Caco-2 (cell line): ENCODE measurements around the gene KRTAP10-4. TPM values are rescaled to one million over a fixed set of nuclear protein-coding genes. Genes with fewer than 3 reads are reported as not detected.

Experiments used
- BruUV-seq: library from RNA; stranded (reverse); fragments of 400-500 nt; replicated peaks from 2 replicates; lab custom pipeline; 2021; lab: Mats Ljungman, UMichigan
- CTCF ChIA-PET: fragments of 300-600 bp; sonication (Branson Sonifier 250); formaldehyde crosslinking; loops from one replicate; lab custom pipeline; 2022; ENCODE audit warnings: antibody characterized with exemption; lab: Charles Lee
- POLR2A ChIA-PET: fragments of 300-600 bp; sonication (Branson Sonifier 250); formaldehyde crosslinking; loops from one replicate; lab custom pipeline; 2022; ENCODE audit warnings: antibody characterized with exemption; lab: Charles Lee
- DNase-seq, 2 experiments: peaks; one replicate each; pipeline versions ENCODE4 v3.0.0 to v3.0.0-alpha.2; 2020 to 2022
- H3K27me3 ChIP-seq: replicated peaks from 2 replicates; pipeline ENCODE4 v1.6.0; 2011; ENCODE audit warnings: low read length; ENCODE audit not compliant: control insufficient read depth, insufficient read depth
- H3K36me3 ChIP-seq: 2 replicates; pipeline ENCODE4 v1.5.1; 2011; ENCODE audit warnings: low read length; ENCODE audit not compliant: control insufficient read depth, insufficient read depth
- H3K4me1 ChIP-seq: fragments of 250-450 bp; sonication (Bioruptor Pico); 2 replicates; pipeline ENCODE4 v1.5.1; 2020; ENCODE audit warnings: mild to moderate bottlenecking
- H3K4me3 ChIP-seq: 2 replicates; pipeline ENCODE4 v1.5.1; 2011; ENCODE audit warnings: low read depth, mild to moderate bottlenecking, control low read depth, low read length
- H3K9me3 ChIP-seq: fragments of 250-450 bp; sonication (Bioruptor Pico); 2 replicates; pipeline ENCODE4 v1.5.1; 2020; ENCODE audit warnings: mild to moderate bottlenecking, moderate library complexity
- H3K27ac Mint-ChIP-seq: one replicate; pipeline ENCODE4 v1.8.0; 2022; ENCODE audit warnings: mixed read lengths; ENCODE audit not compliant: unreplicated experiment
- H3K27me3 Mint-ChIP-seq: one replicate; pipeline ENCODE4 v1.8.0; 2022; ENCODE audit warnings: mixed read lengths; ENCODE audit not compliant: insufficient read depth, unreplicated experiment
- H3K36me3 Mint-ChIP-seq: one replicate; pipeline ENCODE4 v1.8.0; 2022; ENCODE audit warnings: mild to moderate bottlenecking, mixed read lengths; ENCODE audit not compliant: insufficient read depth, unreplicated experiment
- H3K4me1 Mint-ChIP-seq: one replicate; pipeline ENCODE4 v1.8.0; 2022; ENCODE audit warnings: low read depth, mixed read lengths; ENCODE audit not compliant: unreplicated experiment
- H3K4me3 Mint-ChIP-seq: one replicate; pipeline ENCODE4 v1.8.0; 2022; ENCODE audit warnings: mild to moderate bottlenecking, moderate library complexity, mixed read lengths; ENCODE audit not compliant: unreplicated experiment
- H3K9me3 Mint-ChIP-seq: one replicate; pipeline ENCODE4 v1.8.0; 2022; ENCODE audit warnings: mixed read lengths; ENCODE audit not compliant: unreplicated experiment
- intact Hi-C: fragments of 100-400 bp; cut with micrococcal nuclease; formaldehyde crosslinking; loops from one replicate; pipeline ENCODE4 v1.10.0; 2022; ENCODE audit not compliant: unreplicated experiment
- total RNA-seq: library from RNA; stranded (reverse); gene quantifications from 2 replicates; pipeline ENCODE4 v1.2.3, GENCODE V29; 2022
- TF ChIP-seq, protein P1 (sequence below), 2 experiments: fragments of 200-600 bp in 1 of 2; IDR thresholded peaks; 1 replicate in 1 of 2; 2 replicates in 1 of 2; pipeline versions ENCODE4 v1.5.1 to v1.8.0; 2011 to 2022; ENCODE audit warnings: antibody characterized with exemption in 1 of 2, control low read depth in 1 of 2, inconsistent platforms in 1 of 2, low read depth in 1 of 2, low read length in 1 of 2, mild to moderate bottlenecking in 1 of 2, moderate library complexity in 1 of 2; ENCODE audit not compliant: insufficient read depth in 1 of 2, severe bottlenecking in 1 of 2, unreplicated experiment in 1 of 2

The KRTAP10-4 gene
- total RNA-seq, 1 experiment from 2014 or later = not detected

DNA sequence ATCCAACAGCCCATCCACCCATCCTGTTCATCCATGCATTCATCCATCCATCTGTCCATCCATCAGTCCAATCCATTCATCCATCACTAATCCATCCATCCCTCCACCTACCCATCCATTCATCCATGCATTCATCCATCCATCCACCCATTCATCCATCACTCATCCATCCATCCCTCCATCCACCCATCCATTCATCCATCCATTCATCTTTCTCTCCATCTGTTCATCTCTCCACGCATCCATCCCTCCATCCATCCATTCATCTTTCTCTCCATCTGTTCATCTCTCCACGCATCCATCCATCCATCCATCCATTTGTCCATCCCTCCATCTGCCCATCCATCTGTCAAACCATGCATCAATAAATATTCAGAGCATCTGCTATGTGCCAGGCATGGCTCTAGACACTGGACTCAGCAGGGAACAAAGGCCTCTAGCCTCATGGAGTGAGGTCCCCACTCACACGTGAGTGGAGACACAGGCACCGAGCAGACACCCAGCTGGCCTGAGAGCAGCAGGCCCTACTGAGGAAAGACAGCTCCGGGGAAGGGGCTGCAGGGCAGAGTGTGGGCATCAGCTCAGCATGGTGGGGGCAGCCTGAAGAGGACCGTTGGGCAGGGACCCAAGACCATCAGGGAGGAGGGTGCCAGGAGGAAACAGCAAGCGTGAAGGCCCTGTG lies 43.2 kb upstream of the KRTAP10-4 start:
- DNase-seq = no peak
- no TSS peak for BruUV-seq
- no peaks in the 10 kb centered on the region for H3K4me1 Mint-ChIP-seq

DNA sequence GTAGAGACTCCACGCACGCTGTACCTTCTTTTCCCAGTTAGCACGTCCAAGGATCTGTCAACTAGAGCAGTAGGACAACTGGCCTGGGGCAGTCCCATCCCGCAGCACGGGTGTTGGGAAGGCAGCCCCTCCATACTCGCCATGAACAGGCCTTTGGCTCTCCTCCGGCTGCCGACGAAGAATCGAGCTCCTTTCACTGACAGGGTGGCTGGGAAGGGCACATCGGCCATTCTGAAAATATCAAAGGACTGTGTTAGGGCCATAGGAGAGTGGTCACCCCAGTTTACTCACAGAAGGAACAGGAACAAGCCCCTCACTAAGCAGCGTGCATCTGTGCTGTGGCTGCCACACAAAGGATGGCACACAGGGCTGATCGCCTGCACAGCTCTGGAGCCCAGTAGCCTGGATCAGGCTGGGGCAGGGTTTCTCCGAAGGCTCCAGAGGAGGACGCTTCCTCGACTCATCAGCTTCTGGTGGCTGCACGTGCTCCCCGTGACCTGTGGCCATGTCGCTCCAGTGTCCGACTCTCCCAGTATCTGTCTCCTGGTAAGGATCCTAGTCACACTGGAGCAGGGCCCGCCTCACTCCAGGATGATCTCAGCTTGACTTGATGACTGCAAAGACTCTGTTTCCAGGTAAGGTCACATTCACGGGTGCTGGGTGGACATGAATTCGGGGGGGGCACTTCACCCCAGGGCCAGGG lies 42.5 kb upstream of the KRTAP10-4 start:
- Mint-ChIP-seq H3K27ac (no peak overlapping the region), H3K9me3 (no peaks in the 10 kb centered on the region), H3K36me3 (no peaks in the 10 kb centered on the region), H3K27me3 (peaks cover 6% of the 10 kb centered on the region), H3K4me1 (no peaks in the 10 kb centered on the region), H3K4me3 (no peak overlapping the region)
- Histone ChIP-seq H3K9me3 (no peaks in the 10 kb centered on the region), H3K4me3 (no peak overlapping the region), H3K4me1 (no peaks in the 10 kb centered on the region), H3K36me3 (no peaks in the 10 kb centered on the region), H3K27me3 (no peaks in the 10 kb centered on the region)
- BruUV-seq = no TSS peak
- ChIA-PET CTCF (interaction anchor here (1.2 kb wide), 1 partner anchor 21 kb away, joined by 3 read pairs; no protein-coding TSS in a partner anchor), POLR2A (no interaction called here)
- intact Hi-C loops = no loop called here
- TF ChIP-seq, protein P1, sequence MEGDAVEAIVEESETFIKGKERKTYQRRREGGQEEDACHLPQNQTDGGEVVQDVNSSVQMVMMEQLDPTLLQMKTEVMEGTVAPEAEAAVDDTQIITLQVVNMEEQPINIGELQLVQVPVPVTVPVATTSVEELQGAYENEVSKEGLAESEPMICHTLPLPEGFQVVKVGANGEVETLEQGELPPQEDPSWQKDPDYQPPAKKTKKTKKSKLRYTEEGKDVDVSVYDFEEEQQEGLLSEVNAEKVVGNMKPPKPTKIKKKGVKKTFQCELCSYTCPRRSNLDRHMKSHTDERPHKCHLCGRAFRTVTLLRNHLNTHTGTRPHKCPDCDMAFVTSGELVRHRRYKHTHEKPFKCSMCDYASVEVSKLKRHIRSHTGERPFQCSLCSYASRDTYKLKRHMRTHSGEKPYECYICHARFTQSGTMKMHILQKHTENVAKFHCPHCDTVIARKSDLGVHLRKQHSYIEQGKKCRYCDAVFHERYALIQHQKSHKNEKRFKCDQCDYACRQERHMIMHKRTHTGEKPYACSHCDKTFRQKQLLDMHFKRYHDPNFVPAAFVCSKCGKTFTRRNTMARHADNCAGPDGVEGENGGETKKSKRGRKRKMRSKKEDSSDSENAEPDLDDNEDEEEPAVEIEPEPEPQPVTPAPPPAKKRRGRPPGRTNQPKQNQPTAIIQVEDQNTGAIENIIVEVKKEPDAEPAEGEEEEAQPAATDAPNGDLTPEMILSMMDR (IDR thresholded peaks at IDR 0.05; ENCODE audit: insufficient read depth in 1 of 2, low read depth in 1 of 2, low read length in 1 of 2, severe bottlenecking in 1 of 2, unreplicated experiment in 1 of 2) = no peak
- no peak for DNase-seq

More for the DNA sequence above, 43.2 kb upstream of the KRTAP10-4 start:
- Histone ChIP-seq H3K9me3 (no peaks in the 10 kb centered on the region), H3K36me3 (no peaks in the 10 kb centered on the region), H3K27me3 (no peaks in the 10 kb centered on the region), H3K4me3 (no peak overlapping the region), H3K4me1 (no peaks in the 10 kb centered on the region)
- Mint-ChIP-seq H3K36me3 (no peaks in the 10 kb centered on the region), H3K4me3 (no peak overlapping the region), H3K27ac (no peak overlapping the region), H3K9me3 (no peaks in the 10 kb centered on the region), H3K27me3 (peaks cover 6% of the 10 kb centered on the region)
- CTCF ChIA-PET = interaction anchor here (1.2 kb wide), 1 partner anchor 20 kb away, joined by 3 read pairs; no protein-coding TSS in a partner anchor
- intact Hi-C loops = no loop called here
- POLR2A ChIA-PET = no interaction called here
- TF ChIP-seq, protein P1 (IDR thresholded peaks at IDR 0.05; ENCODE audit: insufficient read depth in 1 of 2, low read depth in 1 of 2, low read length in 1 of 2, severe bottlenecking in 1 of 2, unreplicated experiment in 1 of 2) = no peak

DNA sequence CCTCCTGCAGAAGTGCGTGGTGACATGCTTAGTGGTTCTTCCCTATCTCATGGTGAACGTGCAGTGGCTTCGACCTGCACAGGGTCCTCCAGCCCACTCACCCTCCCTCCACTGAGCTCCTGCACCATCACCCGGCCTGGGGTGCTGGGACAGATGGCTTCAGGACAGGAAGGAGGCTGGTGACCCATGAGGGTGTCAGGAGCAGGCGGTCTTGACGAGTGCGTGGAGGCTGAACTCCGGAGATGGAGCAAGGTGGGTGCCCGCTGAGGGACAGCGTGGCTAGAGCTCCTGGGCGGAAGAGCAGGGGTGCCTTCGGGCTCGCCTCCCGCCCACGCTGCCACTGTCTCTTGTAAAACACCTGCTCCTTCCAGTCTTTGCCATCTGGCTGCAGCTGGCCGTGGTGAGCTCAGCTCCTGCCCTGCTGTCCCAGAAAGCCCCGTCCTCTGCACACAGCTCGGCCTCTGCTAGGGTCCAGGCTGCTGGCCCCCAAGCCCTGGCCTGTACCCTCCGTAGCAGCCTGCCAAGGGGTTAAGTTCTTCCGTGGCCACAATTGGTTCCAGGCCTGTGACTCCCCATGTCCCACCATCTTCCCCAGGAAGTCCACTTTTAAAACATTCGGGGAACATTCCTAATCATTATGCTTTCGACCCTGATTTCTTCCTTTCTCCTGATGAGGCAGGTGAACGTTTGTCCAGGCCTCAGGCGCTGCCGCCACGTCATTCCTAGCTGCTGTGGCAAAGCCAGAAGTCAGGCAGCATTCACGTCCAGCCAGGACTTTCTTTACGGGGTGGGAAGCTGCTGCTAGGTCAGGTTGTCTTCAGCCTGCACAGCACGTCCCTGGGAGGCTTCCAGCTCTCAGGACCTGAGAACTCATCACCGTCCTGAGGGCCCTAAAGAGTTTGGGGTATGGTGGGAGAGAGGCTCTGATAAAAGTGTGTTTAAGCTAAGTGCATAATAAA lies 41.6 kb upstream of the KRTAP10-4 start:
- no peaks in the 10 kb centered on the region for H3K4me1 ChIP-seq
- intact Hi-C loops = no loop called here
- H3K27me3 ChIP-seq = no peaks in the 10 kb centered on the region
- no TSS peak for BruUV-seq
- peak in 1 of 2 experiments; percentile 29 for DNase-seq
- no peaks in the 10 kb centered on the region for H3K9me3 ChIP-seq
- Mint-ChIP-seq H3K27ac (no peak overlapping the region), H3K36me3 (no peaks in the 10 kb centered on the region), H3K4me1 (no peaks in the 10 kb centered on the region), H3K9me3 (no peaks in the 10 kb centered on the region), H3K27me3 (peaks cover 6% of the 10 kb centered on the region), H3K4me3 (no peak overlapping the region)
- ChIA-PET CTCF (interaction anchor here (1.2 kb wide), 1 partner anchor 21 kb away, joined by 3 read pairs; no protein-coding TSS in a partner anchor), POLR2A (no interaction called here)
- H3K4me3 ChIP-seq = no peak overlapping the region
- TF ChIP-seq, protein P1 (IDR thresholded peaks at IDR 0.05; ENCODE audit: insufficient read depth in 1 of 2, low read depth in 1 of 2, low read length in 1 of 2, severe bottlenecking in 1 of 2, unreplicated experiment in 1 of 2) = no peak
- H3K36me3 ChIP-seq = no peaks in the 10 kb centered on the region
